Measurements from ENCODE around the gene FURIN.

The FURIN gene

DNA sequence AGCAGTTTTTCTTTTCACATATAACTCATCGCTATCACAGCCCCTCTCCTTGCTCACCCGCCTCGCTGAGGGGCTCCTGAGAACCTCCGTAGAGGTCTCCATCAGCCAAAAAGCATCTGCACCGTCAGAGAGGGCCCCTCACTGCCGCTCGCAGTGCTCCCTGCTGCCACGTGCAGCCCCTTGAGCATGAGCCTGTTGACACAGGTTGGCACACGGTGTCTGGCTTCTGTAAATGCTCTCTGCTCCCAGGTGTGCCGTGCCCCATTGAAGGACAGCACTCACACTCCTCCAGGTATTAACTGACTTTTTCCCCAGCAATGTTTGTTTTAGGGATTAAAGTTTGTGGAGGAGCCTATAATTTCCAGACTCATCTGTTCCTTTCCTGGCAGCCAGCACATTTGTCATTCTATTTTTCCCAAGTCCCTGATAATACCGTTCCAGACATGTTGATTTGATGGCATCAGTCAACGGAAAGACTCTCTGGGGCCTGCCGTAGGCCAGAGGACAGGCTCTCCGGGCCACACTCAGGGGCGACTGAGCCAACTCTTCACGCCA is 2.1 kb upstream of the FURIN start:
- DNase-seq (ENCODE audit: low spot score): no peak
- peak overlapping the region; percentile 35 for H3K23ac ChIP-seq (ENCODE audit: low read depth, low read length, poor library complexity)
- H2AK5ac ChIP-seq (ENCODE audit: low read depth, low read length): no peak overlapping the region
- H3K4ac ChIP-seq (ENCODE audit: low read length): no peak overlapping the region
- peaks cover 14 to 19% of the 10 kb centered on the region in 2 donors for H3K4me1 ChIP-seq (ENCODE audit: control insufficient read depth in 2 of 2, insufficient read depth in 1 of 2, low read depth in 1 of 2, low read length in 2 of 2)
- no peak overlapping the region for H2BK15ac ChIP-seq (ENCODE audit: low read length)
- H2AFZ ChIP-seq (ENCODE audit: low read length): no peak overlapping the region
- no peak overlapping the region for H3K4me2 ChIP-seq (ENCODE audit: insufficient read depth, low read length, poor library complexity, severe bottlenecking)
- no CpG with 5 or more reads among the region's 16 CpGs for WGBS, 2 donors (ENCODE audit: extremely low coverage in 2 of 2, insufficient read length in 2 of 2, insufficient replicate concordance in 1 of 2)
- no peak overlapping the region for H2BK5ac ChIP-seq (ENCODE audit: low read length)
- peak overlapping the region; percentile 10 for H3K9ac ChIP-seq (ENCODE audit: low read depth, low read length, poor library complexity)
- no peaks in the 10 kb centered on the region for H3K9me3 ChIP-seq (replicated peaks in 1 of 2; ENCODE audit: control insufficient read depth in 2 of 2, insufficient read depth in 1 of 2, low read depth in 1 of 2, low read length in 2 of 2)
- H3K36me3 ChIP-seq (replicated peaks in 1 of 2; ENCODE audit: control insufficient read depth in 2 of 2, insufficient read depth in 2 of 2, low read length in 2 of 2): no peaks in the 10 kb centered on the region
- H3K18ac ChIP-seq (ENCODE audit: low read length): peak overlapping the region; percentile 62
- no peak overlapping the region for H3K27ac ChIP-seq (replicated peaks; ENCODE audit: low read length)
- H3K79me1 ChIP-seq (ENCODE audit: low read depth, low read length): no peaks in the 10 kb centered on the region
- H3K27me3 ChIP-seq (ENCODE audit: control insufficient read depth in 3 of 3, insufficient read depth in 3 of 3, low read depth in 1 of 3, low read length in 3 of 3): no peaks in the 10 kb centered on the region
- H3K4me3 ChIP-seq (ENCODE audit: low read length in 2 of 2): no peak overlapping the region
- H4K8ac ChIP-seq (ENCODE audit: low read depth, low read length): no peak overlapping the region
- H2BK120ac ChIP-seq (ENCODE audit: low read depth, low read length): peak overlapping the region; percentile 27
- no peak overlapping the region for H2BK12ac ChIP-seq (ENCODE audit: low read length)
- H4K91ac ChIP-seq (ENCODE audit: low read depth, low read length, poor library complexity): no peak overlapping the region
- peak overlapping the region; percentile 12 for H3K14ac ChIP-seq (ENCODE audit: low read length)

DNA sequence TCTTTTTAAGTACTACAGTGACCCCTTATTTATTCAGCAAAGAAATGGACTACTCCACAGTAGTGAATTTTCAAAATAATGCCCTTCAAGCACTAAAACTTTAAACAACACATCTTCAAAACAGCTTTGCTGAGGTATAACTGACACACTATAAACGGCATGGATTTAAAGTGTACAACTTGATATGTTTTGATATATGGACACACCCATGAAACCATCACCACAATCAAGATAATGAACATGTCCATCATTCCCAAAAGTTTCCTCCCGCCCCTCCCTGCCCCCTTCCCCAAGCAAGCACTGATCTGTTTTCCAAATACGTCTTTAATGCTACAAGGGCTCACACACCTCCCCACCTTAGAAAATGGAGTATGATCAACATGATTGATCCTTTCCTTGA is 1.6 kb upstream of the FURIN start:
- DNase-seq (ENCODE audit: low spot score): no peak
- Histone ChIP-seq H3K14ac (ENCODE audit: low read length) (no peak overlapping the region), H3K4me1 (ENCODE audit: control insufficient read depth in 2 of 2, insufficient read depth in 1 of 2, low read depth in 1 of 2, low read length in 2 of 2) (peaks cover 14 to 19% of the 10 kb centered on the region in 2 donors), H3K4me3 (ENCODE audit: low read length in 2 of 2) (no peak overlapping the region), H3K36me3 (replicated peaks in 1 of 2; ENCODE audit: control insufficient read depth in 2 of 2, insufficient read depth in 2 of 2, low read length in 2 of 2) (no peaks in the 10 kb centered on the region), H3K9ac (ENCODE audit: low read depth, low read length, poor library complexity) (no peak overlapping the region), H3K4ac (ENCODE audit: low read length) (no peak overlapping the region), H2AFZ (ENCODE audit: low read length) (no peak overlapping the region), H3K79me1 (ENCODE audit: low read depth, low read length) (no peaks in the 10 kb centered on the region), H2BK15ac (ENCODE audit: low read length) (no peak overlapping the region), H4K91ac (ENCODE audit: low read depth, low read length, poor library complexity) (no peak overlapping the region), H3K23ac (ENCODE audit: low read depth, low read length, poor library complexity) (no peak overlapping the region), H3K27me3 (ENCODE audit: control insufficient read depth in 3 of 3, insufficient read depth in 3 of 3, low read depth in 1 of 3, low read length in 3 of 3) (no peaks in the 10 kb centered on the region), H3K4me2 (ENCODE audit: insufficient read depth, low read length, poor library complexity, severe bottlenecking) (no peak overlapping the region), H2AK5ac (ENCODE audit: low read depth, low read length) (no peak overlapping the region), H3K27ac (replicated peaks; ENCODE audit: low read length) (no peak overlapping the region), H2BK120ac (ENCODE audit: low read depth, low read length) (no peak overlapping the region), H4K8ac (ENCODE audit: low read depth, low read length) (no peak overlapping the region), H3K9me3 (replicated peaks in 1 of 2; ENCODE audit: control insufficient read depth in 2 of 2, insufficient read depth in 1 of 2, low read depth in 1 of 2, low read length in 2 of 2) (no peaks in the 10 kb centered on the region), H3K18ac (ENCODE audit: low read length) (no peak overlapping the region), H2BK5ac (ENCODE audit: low read length) (no peak overlapping the region), H2BK12ac (ENCODE audit: low read length) (no peak overlapping the region)
- WGBS, 2 donors (ENCODE audit: extremely low coverage in 2 of 2, insufficient read length in 2 of 2, insufficient replicate concordance in 1 of 2): no CpG with 5 or more reads among the region's 3 CpGs

DNA sequence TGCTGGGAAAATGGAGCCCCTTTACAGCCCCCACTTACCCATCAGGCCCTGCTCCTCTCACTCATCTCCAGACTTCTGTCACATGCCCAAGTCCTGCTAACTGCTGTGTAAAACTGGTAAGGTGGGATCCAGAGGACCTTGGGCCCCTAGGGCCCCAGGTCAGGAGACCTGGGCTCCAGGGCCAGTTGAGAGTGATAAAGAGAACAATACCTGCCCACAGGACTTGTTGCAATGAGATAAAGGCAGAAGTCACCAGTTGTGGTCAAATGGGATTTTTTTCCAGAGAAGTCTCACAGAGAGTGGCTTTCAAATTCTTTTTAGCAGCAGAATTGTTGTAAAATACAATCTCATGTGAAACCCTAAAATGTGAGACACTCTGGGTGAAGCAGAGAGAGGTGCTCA is 753 bp downstream of the FURIN start:
- Histone ChIP-seq H3K4me2 (ENCODE audit: insufficient read depth, low read length, poor library complexity, severe bottlenecking) (no peak overlapping the region), H3K18ac (ENCODE audit: low read length) (no peak overlapping the region), H2BK5ac (ENCODE audit: low read length) (no peak overlapping the region), H3K4me3 (ENCODE audit: low read length in 2 of 2) (no peak overlapping the region), H2BK15ac (ENCODE audit: low read length) (no peak overlapping the region), H3K23ac (ENCODE audit: low read depth, low read length, poor library complexity) (no peak overlapping the region), H3K9ac (ENCODE audit: low read depth, low read length, poor library complexity) (no peak overlapping the region), H2AFZ (ENCODE audit: low read length) (peak overlapping the region; percentile 50), H3K27me3 (ENCODE audit: control insufficient read depth in 3 of 3, insufficient read depth in 3 of 3, low read depth in 1 of 3, low read length in 3 of 3) (no peaks in the 10 kb centered on the region), H2AK5ac (ENCODE audit: low read depth, low read length) (no peak overlapping the region), H3K79me1 (ENCODE audit: low read depth, low read length) (no peaks in the 10 kb centered on the region), H3K4me1 (ENCODE audit: control insufficient read depth in 2 of 2, insufficient read depth in 1 of 2, low read depth in 1 of 2, low read length in 2 of 2) (peaks cover 32 to 36% of the 10 kb centered on the region in 2 donors), H3K9me3 (replicated peaks in 1 of 2; ENCODE audit: control insufficient read depth in 2 of 2, insufficient read depth in 1 of 2, low read depth in 1 of 2, low read length in 2 of 2) (no peaks in the 10 kb centered on the region), H3K14ac (ENCODE audit: low read length) (no peak overlapping the region), H3K4ac (ENCODE audit: low read length) (no peak overlapping the region), H2BK120ac (ENCODE audit: low read depth, low read length) (no peak overlapping the region), H4K91ac (ENCODE audit: low read depth, low read length, poor library complexity) (no peak overlapping the region), H3K36me3 (replicated peaks in 1 of 2; ENCODE audit: control insufficient read depth in 2 of 2, insufficient read depth in 2 of 2, low read length in 2 of 2) (no peaks in the 10 kb centered on the region), H4K8ac (ENCODE audit: low read depth, low read length) (no peak overlapping the region), H3K27ac (replicated peaks; ENCODE audit: low read length) (no peak overlapping the region), H2BK12ac (ENCODE audit: low read length) (no peak overlapping the region)
- DNase-seq (ENCODE audit: low spot score): no peak

DNA sequence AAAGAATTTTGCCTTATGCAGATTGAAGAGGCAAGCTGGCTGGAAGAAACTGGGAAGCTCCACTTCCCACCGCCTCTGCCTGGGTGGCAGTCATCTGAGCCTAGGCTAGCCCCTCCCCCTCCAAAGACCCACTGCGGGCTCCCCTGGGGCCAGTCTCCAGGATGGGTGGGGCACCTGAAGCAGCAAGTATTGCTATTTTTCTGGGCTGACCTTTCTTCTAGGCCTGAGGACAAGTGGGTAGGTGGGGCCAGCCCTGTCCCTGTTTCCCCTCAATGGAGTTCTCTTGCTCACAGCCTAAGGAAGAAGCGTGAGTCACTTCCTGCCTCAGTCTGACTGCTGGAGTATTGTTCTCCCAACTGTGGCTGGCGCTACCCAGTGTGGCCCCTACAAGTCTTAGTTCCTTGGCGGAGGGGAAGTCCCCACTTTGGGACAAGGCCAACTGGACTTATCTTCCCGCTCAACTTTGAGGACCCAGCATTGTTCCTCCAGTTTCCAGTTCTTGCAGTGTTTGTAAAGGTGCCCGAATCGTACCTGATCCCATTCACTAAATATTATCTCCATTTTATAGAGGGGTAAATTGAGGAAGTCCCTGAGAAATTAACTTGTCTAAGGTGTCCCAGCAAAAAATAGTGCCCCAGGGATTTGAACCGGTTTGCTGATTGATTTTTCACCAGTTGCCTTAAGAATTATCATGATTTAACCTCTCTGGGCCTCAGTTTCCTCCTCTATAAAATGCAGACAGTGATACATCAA is 1.4 kb downstream of the FURIN start:
- no peak overlapping the region for H2BK12ac ChIP-seq (ENCODE audit: low read length)
- peaks cover 35 to 40% of the 10 kb centered on the region in 2 donors for H3K4me1 ChIP-seq (ENCODE audit: control insufficient read depth in 2 of 2, insufficient read depth in 1 of 2, low read depth in 1 of 2, low read length in 2 of 2)
- H3K27ac ChIP-seq (replicated peaks; ENCODE audit: low read length): no peak overlapping the region
- no peak overlapping the region for H2AK5ac ChIP-seq (ENCODE audit: low read depth, low read length)
- H4K8ac ChIP-seq (ENCODE audit: low read depth, low read length): no peak overlapping the region
- H3K4ac ChIP-seq (ENCODE audit: low read length): no peak overlapping the region
- H2BK120ac ChIP-seq (ENCODE audit: low read depth, low read length): no peak overlapping the region
- no peaks in the 10 kb centered on the region for H3K27me3 ChIP-seq (ENCODE audit: control insufficient read depth in 3 of 3, insufficient read depth in 3 of 3, low read depth in 1 of 3, low read length in 3 of 3)
- peak overlapping the region; percentile 50 for H2AFZ ChIP-seq (ENCODE audit: low read length)
- no peak for DNase-seq (ENCODE audit: low spot score)
- no peak overlapping the region for H2BK15ac ChIP-seq (ENCODE audit: low read length)
- no peak overlapping the region for H3K23ac ChIP-seq (ENCODE audit: low read depth, low read length, poor library complexity)
- H3K36me3 ChIP-seq (replicated peaks in 1 of 2; ENCODE audit: control insufficient read depth in 2 of 2, insufficient read depth in 2 of 2, low read length in 2 of 2): no peaks in the 10 kb centered on the region
- no peak overlapping the region for H3K4me2 ChIP-seq (ENCODE audit: insufficient read depth, low read length, poor library complexity, severe bottlenecking)
- H3K9me3 ChIP-seq (replicated peaks in 1 of 2; ENCODE audit: control insufficient read depth in 2 of 2, insufficient read depth in 1 of 2, low read depth in 1 of 2, low read length in 2 of 2): no peaks in the 10 kb centered on the region
- no peaks in the 10 kb centered on the region for H3K79me1 ChIP-seq (ENCODE audit: low read depth, low read length)
- no peak overlapping the region for H2BK5ac ChIP-seq (ENCODE audit: low read length)
- no peak overlapping the region for H3K14ac ChIP-seq (ENCODE audit: low read length)
- H3K18ac ChIP-seq (ENCODE audit: low read length): peak overlapping the region; percentile 20
- no peak overlapping the region for H3K9ac ChIP-seq (ENCODE audit: low read depth, low read length, poor library complexity)
- H4K91ac ChIP-seq (ENCODE audit: low read depth, low read length, poor library complexity): no peak overlapping the region
- no CpG with 5 or more reads among the region's 9 CpGs for WGBS, 2 donors (ENCODE audit: extremely low coverage in 2 of 2, insufficient read length in 2 of 2, insufficient replicate concordance in 1 of 2)
- H3K4me3 ChIP-seq (ENCODE audit: low read length in 2 of 2): no peak overlapping the region
